Measurements from ENCODE around the gene ZEB2. TPM values are rescaled to one million over a fixed set of nuclear protein-coding genes. Genes with fewer than 3 reads are reported as not detected.

ZEB2 gene
- total and polyA plus RNA-seq, 2 of the 13 experiments (the other 11 are each of a cell fraction or from before 2014, with no cell fraction given), result 0.07 TPM; not detected in 1

- no peak for TF ChIP-seq PAXIP1 (CRISPR knock-in tag; conservative IDR thresholded peaks at IDR 0.05)
- no peak for TF ChIP-seq POLR2A (IDR thresholded peaks at IDR 0.05; ENCODE audit: insufficient read depth in 1 of 2, low read depth in 2 of 2, low read length in 2 of 2)
- TF ChIP-seq FOXP4 (CRISPR knock-in tag; IDR thresholded peaks at IDR 0.05), result no peak
- no peak for TF ChIP-seq SMARCE1 (IDR thresholded peaks at IDR 0.05; ENCODE audit: borderline replicate concordance)
- no peak for TF ChIP-seq ZNF281 (CRISPR knock-in tag; IDR thresholded peaks at IDR 0.05; ENCODE audit: borderline replicate concordance)
- no peak for TF ChIP-seq ZC3H4 (CRISPR knock-in tag; IDR thresholded peaks at IDR 0.05; ENCODE audit: borderline replicate concordance)
- TF ChIP-seq ZNF552 (CRISPR knock-in tag; IDR thresholded peaks at IDR 0.05; ENCODE audit: borderline replicate concordance), result no peak
- TF ChIP-seq THYN1 (CRISPR knock-in tag; IDR thresholded peaks at IDR 0.05; ENCODE audit: borderline replicate concordance, low read depth), result no peak
- TF ChIP-seq NFE2 (CRISPR knock-in tag; IDR thresholded peaks at IDR 0.05), result no peak
These were observed 52.3 kb downstream of the ZEB2 start (continued) for GRCh38 chr2:144467502-144468137.

All from HepG2 (cell line).